NB4 (cell line): ENCODE results near the gene OR8H2.
"Not testable (repeated sequence)": the region's sequence is repeated elsewhere in the genome, so short reads cannot be mapped to it uniquely, and the experiment has no call there.

ENCODE experiments used
- MYC ChIP-seq: IDR thresholded peaks from 2 replicates; pipeline ENCODE4 v1.6.1; 2011; ENCODE audit warnings: low read depth, low read length
- POLR2A ChIP-seq: IDR thresholded peaks from 2 replicates; pipeline ENCODE4 v1.6.1; 2011; ENCODE audit warnings: mild to moderate bottlenecking; ENCODE audit not compliant: insufficient read length; ENCODE audit errors: extremely low read depth
- TF ChIP-seq, protein P1 (sequence below): IDR thresholded peaks from 2 replicates; pipeline ENCODE4 v1.6.1; 2011; ENCODE audit warnings: low read depth, low read length
- TF ChIP-seq, protein P2 (sequence below): IDR thresholded peaks from one replicate; pipeline ENCODE4 v1.5.1; 2012; ENCODE audit warnings: low read depth, low read length

DNA sequence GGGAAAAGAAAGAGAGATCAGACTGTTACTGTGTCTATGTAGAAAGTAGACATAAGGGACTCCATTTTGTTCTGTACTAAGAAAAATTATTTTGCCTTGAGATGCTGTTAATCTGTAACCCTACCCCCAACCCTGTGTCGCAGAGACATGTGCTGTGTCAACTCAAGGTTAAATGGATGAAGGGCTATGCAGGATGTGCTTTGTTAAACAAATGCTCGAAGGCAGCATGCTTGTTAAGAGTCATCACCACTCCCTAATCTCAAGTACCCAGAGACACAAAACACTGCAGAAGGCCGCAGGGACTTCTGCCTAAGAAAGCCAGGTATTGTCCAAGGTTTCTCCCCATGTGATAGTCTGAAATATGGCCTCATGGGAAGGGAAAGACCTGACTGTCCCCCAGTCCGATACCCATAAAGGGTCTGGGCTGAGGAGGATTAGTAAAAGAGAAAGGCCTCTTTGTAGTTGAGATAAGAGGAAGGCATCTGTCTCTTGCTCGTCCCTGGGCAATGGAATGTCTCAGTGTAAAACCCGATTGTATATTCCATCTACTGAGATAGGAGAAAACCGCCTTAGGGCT is 45.7 kb upstream of the OR8H2 start:
- TF ChIP-seq, protein P1, sequence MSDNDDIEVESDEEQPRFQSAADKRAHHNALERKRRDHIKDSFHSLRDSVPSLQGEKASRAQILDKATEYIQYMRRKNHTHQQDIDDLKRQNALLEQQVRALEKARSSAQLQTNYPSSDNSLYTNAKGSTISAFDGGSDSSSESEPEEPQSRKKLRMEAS: not testable (repeated sequence)
- TF ChIP-seq, protein P2, sequence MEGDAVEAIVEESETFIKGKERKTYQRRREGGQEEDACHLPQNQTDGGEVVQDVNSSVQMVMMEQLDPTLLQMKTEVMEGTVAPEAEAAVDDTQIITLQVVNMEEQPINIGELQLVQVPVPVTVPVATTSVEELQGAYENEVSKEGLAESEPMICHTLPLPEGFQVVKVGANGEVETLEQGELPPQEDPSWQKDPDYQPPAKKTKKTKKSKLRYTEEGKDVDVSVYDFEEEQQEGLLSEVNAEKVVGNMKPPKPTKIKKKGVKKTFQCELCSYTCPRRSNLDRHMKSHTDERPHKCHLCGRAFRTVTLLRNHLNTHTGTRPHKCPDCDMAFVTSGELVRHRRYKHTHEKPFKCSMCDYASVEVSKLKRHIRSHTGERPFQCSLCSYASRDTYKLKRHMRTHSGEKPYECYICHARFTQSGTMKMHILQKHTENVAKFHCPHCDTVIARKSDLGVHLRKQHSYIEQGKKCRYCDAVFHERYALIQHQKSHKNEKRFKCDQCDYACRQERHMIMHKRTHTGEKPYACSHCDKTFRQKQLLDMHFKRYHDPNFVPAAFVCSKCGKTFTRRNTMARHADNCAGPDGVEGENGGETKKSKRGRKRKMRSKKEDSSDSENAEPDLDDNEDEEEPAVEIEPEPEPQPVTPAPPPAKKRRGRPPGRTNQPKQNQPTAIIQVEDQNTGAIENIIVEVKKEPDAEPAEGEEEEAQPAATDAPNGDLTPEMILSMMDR: not testable (repeated sequence)
- not testable (repeated sequence) for TF ChIP-seq MYC, POLR2A
